GM18907 (cell line): ENCODE measurements around the gene RCOR2.
A peak's percentile ranks its signal among the peaks of the same experiment; 100 is the strongest.
"Not testable (repeated sequence)": the region's sequence is repeated elsewhere in the genome, so short reads cannot be mapped to it uniquely, and the experiment has no call there.

Experiments
- ATAC-seq: cut with Tn5 transposase; IDR thresholded peaks from one replicate; pipeline ENCODE4 v1.9.1; 2021; ENCODE audit warnings: mild to moderate bottlenecking, moderate library complexity; ENCODE audit not compliant: unreplicated experiment

The RCOR2 gene

GRCh38 chr11:63916837-63917691 lies at the start of gene RCOR2:
TSS of gene RCOR2 (minus strand) at chr11:63917164. CDS start at chr11:63916456, 708 bp downstream.
- no peak for ATAC-seq

DNA sequence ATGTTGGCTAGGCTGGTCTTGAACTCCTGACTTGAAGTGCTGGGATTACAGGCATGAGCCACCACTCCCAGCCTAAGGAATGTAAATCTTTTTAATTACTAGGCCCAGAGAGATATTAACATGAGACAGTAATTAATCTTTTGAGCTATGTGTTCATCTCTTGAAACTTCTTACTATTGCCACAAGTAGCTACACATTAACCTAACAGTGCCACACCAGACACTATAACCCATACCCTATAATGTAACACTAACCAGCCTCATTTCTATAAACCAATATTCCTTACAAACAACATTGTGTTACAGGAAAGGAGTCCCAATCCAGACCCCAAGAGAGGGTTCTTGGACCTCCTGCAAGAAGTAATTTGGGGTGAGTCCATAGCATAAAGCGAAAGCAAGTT lies 49.5 kb upstream of the RCOR2 start:
- ATAC-seq, result no peak

DNA sequence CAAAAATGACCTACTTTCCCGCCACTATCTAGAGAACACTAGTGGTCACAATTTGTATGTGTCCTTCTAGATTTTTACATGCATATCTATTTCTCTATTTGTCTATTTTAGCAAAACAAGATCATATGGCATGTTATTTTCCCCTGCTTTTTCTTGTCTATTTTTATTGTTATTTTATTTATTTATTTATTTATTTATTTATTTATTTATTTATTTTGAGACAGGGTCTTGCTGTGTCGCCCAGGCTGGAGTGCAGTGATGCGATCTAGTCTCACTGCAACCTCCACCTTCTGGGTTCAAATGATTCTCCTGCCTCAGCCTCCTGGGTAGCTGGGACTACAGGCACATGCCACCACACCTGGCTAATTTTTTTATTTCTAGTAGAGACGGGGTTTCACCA lies 46.9 kb upstream of the RCOR2 start:
- not testable (repeated sequence) for ATAC-seq

DNA sequence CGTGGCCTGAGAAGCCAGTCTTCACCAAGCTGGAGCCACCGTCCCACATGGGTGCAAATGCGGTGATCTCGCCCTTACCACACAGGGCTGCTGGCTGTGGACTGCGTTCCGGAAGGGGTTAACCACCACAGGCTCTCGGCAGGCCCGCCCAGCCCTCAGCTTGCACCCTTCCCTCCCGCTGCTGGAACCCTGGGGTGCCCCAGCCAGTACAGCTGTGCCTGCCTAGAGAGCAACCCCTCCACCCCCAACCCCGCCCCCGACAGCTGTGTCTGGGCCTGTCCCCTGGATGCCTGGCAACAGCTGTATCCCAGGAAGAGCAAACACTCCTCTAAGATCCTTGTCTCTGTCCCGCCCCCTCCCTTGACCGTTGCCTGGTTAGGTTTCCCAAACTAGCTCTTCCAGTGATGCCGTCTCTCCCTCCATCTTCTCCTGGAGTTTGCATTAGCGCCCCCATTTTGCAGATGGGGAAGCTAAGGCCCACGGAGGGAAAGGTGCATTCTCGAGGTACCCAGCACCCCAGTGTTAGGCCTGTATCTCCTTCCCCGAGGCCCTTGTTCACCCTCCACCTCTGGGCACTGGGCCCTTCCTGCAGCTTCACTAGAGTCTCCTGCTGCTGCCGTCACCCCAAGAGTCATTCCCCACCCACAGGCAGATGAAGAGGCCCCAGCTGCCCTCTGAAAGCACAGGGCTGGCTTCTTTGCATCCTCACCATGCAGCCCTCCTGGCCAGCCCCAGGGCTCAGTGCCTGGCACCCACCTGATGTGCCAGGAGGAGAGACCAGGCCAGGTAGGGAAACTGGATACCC lies 44.8 kb upstream of the RCOR2 start:
- ATAC-seq, result no peak

DNA sequence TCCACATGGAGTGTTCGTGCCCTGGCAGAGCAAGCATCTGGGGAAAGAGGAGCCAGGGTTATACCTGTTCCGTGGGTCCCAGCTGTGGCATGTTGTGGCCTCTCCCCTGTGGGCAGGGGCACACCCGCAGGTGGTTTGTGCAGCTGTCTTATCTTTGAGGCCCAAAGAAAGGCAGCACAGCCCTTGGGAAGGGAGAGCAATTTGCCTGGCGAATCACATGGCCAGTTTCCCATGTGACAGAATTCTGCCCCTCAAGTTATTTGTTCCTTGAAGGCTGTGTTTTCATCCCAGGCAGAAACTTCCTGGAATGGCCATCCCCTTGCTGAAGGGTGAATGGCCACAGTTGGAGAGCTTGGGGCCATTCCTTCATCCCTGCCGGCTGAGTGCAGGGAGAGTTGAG lies 41.0 kb upstream of the RCOR2 start:
- ATAC-seq, result no peak

GRCh38 chr11:63952570-63952969 lies 35.6 kb upstream of the RCOR2 start:
- no peak for ATAC-seq

DNA sequence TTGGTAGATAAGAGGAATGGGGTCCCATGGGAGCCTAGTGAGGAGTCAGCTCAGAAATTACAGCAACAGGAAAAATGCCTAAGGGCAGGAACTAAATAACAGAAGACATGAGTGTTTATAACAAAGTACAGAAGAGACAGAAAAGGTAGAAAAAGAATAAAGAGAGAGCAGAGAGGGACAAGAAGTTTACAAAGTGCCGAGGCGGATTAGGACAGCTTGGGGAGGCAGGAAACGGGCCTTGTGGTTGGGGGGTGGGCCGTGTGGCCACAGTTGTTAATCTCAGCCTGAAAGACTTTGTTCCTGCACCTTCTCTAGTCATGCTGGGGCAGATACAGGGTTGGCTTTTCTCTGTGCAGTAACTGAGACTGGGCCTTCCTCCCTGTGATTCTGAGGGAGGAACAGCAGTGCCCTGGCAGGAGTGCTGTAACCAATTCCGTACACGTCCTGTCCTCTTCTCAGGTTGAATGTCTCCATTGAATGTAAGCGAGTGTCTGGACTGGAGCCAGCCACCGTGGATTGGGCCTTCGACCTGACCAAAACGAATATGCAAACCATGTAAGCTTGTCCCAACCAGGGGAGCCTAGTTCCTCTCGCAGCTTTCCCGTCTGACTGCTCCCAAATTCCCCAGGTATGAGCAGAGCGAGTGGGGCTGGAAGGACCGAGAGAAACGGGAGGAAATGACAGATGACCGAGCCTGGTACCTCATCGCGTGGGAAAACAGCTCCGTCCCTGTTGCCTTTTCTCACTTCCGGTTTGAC lies 35.0 kb upstream of the RCOR2 start:
- no peak for ATAC-seq

GRCh38 chr11:63945477-63946163 lies 28.7 kb upstream of the RCOR2 start:
- ATAC-seq, result no peak

DNA sequence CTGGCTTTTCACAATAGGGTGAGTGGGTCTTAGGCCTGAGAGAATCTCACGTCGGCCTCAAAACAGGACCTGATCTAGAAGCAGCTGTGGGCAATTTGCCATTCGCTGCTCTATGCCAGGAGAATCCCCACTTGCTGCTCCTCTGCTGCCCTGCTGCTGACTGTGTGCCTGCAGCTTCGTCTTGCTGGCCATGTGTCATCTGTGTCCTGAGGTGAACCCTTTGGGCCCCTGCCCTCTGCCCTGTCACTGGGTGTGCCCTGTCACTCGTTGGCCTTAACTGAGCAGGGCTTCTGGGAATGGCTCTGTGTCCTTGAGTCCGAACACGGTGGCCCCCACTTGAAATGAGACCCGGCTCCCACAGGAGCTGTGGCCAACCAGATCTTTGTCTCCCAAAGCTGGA lies 28.0 kb upstream of the RCOR2 start:
- ATAC-seq, result no peak

- ATAC-seq, result no peak
These were observed 25.8 kb upstream of the RCOR2 start for GRCh38 chr11:63942803-63943202.

GRCh38 chr11:63941901-63942300 lies 24.9 kb upstream of the RCOR2 start:
- no peak for ATAC-seq

- ATAC-seq, result no peak
These were observed 23.8 kb upstream of the RCOR2 start for GRCh38 chr11:63940786-63941185.

- ATAC-seq, result no peak
These were observed 22.5 kb upstream of the RCOR2 start for GRCh38 chr11:63939397-63939891.

DNA sequence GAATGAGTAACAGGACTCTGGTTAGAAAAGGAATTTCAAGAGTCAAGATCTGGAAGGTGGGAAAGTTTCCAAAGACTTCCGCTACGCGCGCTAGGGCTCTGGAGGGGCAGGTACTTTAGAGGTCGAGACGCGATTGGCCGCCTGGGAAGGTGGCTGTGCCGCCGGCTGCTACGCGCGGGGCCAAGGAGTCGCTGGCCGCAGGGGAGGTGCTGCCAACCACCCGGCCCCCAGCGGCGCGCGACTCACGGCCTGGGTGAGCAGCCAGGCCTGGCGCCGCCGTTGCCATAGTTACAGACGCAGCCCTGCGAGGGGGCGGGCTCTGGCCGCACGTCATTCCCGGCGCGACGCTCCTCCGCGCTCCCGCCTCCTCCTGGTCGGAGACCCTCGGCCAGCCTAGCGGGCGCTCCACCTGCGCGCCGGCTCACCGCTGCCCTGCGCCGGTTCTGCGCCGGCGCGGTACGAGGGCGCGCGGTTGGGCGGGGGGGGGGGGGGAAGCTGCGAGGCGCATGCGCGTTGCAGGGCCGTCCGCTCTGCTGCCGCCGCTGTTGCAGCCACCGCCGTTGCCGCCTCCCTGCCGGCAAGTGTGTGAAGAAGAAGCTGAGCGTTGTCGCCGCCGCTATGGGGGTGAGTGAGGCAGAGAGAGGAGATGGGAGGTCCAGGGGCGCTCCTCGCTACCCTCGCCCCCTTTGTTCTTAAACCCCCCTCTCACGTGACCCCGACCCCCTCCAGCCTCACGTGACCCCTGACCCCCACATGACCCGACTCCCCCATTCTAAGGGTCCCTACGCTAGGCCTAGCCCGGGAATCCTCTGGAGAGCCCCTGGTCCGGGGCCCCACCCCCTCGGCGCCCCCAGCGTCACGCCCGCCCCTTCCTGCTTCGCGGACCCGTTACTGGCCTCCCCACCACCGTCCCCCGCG lies 21.8 kb upstream of the RCOR2 start, which contains the start of gene NAA40:
NAA40 (plus strand) TSS at position 524 of the 918 bp plus-strand sequence; CDS start at position 619, 95 bp downstream.
- peak; percentile 89 for ATAC-seq

DNA sequence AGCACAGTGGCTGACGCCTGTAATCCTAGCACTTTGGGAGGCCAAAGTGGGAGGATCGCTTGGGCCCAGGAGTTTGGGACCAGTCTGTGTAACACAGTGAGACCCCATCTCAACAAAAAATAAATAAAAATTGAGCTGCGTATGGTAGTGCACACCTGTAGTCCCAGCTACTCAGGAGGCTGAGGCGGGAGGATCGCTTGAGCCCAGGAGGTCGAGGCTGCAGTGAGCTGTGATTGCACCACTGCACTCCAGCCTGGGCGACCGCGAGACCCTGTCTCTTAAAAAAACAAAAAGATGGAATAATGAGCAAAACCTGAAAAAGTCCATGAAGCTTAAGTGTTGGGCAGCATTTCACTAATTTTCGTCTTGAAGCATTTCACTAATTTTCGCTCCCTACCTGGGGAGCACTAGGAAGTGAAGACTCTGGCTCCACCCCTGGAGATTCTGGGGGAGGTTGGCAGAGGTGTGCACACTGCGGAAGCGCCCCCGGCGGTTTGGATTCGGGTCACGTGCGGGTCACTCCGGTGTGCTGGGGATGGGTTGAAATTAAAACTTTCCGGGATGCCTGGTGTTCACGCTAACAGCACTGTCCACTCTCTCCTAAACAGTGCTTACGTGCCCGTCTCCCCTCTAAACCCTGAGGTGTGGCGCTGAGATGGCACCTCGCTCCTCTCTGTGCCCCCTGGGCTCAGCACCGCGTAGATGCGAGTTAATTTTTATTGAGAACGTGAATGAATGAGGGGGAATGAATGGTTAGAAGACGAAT lies 20.9 kb upstream of the RCOR2 start:
- peak; percentile 26 for ATAC-seq

- ATAC-seq, result no peak
These were observed 16.5 kb upstream of the RCOR2 start for GRCh38 chr11:63933459-63933858.

DNA sequence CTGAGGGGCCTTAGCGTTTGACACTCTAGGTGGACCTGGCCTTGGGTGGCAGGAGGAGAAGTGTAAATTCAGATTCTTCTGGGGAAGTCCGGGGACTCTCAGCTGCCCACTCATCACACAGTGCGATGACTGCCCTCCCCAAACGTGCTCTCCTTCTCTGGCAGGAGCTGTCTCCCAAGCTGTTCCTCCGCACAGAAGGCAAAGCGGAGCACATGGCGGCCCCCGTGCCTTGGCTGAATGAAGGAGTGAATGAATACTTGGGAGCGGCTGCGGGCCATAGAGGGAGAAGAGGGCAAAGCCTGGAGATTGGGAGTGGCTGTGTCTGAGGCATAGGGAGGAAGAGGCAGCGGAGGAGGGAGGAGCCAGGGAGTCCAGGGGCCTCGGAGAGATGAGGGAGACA lies 14.9 kb upstream of the RCOR2 start:
- no peak for ATAC-seq

DNA sequence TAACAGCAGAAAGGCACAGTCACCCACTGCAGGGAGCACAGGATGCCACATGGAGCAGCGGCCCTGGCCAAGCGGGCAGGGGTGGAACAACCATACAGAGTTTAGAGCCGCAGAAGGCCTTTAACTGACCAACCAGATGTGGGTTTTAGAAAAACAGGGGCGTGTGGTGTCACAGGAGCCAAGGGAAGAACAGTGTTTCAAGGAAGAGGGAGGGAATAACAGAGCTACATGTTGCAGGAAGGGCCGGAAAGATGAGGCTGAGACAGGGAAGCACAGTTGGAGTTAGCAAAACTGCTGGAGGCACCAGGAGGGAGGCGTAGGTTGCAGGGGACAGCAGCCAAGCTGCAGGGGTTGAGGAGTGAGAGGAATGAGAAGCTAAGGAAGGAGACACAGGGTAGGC lies 14.1 kb upstream of the RCOR2 start:
- no peak for ATAC-seq

DNA sequence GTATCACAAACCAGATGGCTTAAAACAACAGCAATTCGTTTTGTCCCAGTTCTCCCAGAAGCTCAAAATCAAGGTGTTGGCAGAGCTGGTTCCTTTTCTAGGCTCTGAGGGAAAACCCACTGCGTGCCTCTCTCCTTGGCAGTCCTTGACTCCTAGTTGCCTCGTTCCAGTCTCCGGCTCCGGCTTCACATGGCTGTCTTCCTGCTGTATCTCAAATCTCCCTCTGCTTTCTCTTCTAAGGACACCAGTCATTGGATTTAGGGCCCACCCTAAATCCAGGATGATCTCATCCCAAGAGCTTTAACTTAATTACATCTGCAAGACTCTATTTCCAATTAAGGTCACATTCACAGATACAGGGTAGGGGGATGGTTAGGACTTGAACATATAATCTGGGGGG lies 12.7 kb upstream of the RCOR2 start:
- no peak for ATAC-seq
